GM12878 (cell line): ENCODE data around the gene FAM193A. TPM values are rescaled to one million over a fixed set of nuclear protein-coding genes. Genes with fewer than 3 reads are reported as not detected.
A peak's percentile ranks its signal among the peaks of the same experiment; 100 is the strongest.

ENCODE experiments used
- ATAC-seq: fragments of 200-7000 bp; cut with Tn5 transposase; 3 replicates; pipeline ENCODE4 v1.9.1; 2020; ENCODE audit warnings: mild to moderate bottlenecking, moderate library complexity
- BruUV-seq: library from RNA; stranded (reverse); fragments of 400-500 nt; replicated peaks from 2 replicates; lab custom pipeline; 2021; lab: Mats Ljungman, UMichigan
- CTCF ChIA-PET: fragments of 300-600 bp; sonication (Branson Sonifier 250); formaldehyde crosslinking; extraction: SDS; loops from one replicate; lab custom pipeline; 2021; ENCODE audit warnings: inconsistent platforms; lab: Yijun Ruan, JAX
- POLR2A ChIA-PET: fragments of 350-600 bp; formaldehyde crosslinking; extraction: SDS; loops from one replicate; lab custom pipeline; 2021; ENCODE audit warnings: inconsistent platforms; lab: Charles Lee
- RAD21 ChIA-PET: fragments of 300-600 bp; sonication (Branson Sonifier 250); formaldehyde crosslinking; loops from one replicate; lab custom pipeline; 2023; ENCODE audit warnings: antibody characterized with exemption; ENCODE audit not compliant: unreplicated experiment; lab: Charles Lee
- SMC1A ChIA-PET: fragments of 300-600 bp; sonication (Branson Sonifier 250); formaldehyde crosslinking; loops from one replicate; lab custom pipeline; 2023; ENCODE audit not compliant: unreplicated experiment, uncharacterized antibody; lab: Charles Lee
- DNase-seq: peaks from one replicate; pipeline ENCODE4 v3.0.0-alpha.2; 2011; ENCODE audit warnings: low read depth, low spot score
- FAIRE-seq: peaks from 3 replicates; lab custom pipeline; 2011; peaks lifted over from hg19 to GRCh38; lab: Jason Lieb, UNC
- H2AFZ ChIP-seq: 2 replicates; pipeline ENCODE4 v1.6.0; 2011; ENCODE audit warnings: low read depth, low read length, control low read depth; ENCODE audit not compliant: control insufficient read depth
- H3K27ac ChIP-seq: 2 replicates; pipeline ENCODE4 v1.5.1; 2011; ENCODE audit warnings: control low read depth; ENCODE audit not compliant: control insufficient read depth, insufficient read depth
- H3K27me3 ChIP-seq, 2 experiments: replicated peaks in 1 of 2; 2 replicates each; pipeline versions ENCODE4 v1.6.0 to v1.6.1; 2011; ENCODE audit warnings: low read length in 1 of 2; ENCODE audit not compliant: control insufficient read depth in 2 of 2, insufficient read depth in 2 of 2
- H3K36me3 ChIP-seq, 2 experiments: 2 replicates each; pipeline ENCODE4 v1.5.1; 2011; ENCODE audit warnings: low read length in 1 of 2; ENCODE audit not compliant: control insufficient read depth in 2 of 2, insufficient read depth in 2 of 2
- H3K4me1 ChIP-seq: 2 replicates; pipeline ENCODE4 v1.6.1; 2011; ENCODE audit warnings: mild to moderate bottlenecking, low read length, moderate library complexity, mixed read lengths; ENCODE audit not compliant: control insufficient read depth, insufficient read depth
- H3K4me2 ChIP-seq: 2 replicates; pipeline ENCODE4 v1.6.0; 2011; ENCODE audit warnings: control low read depth; ENCODE audit not compliant: control insufficient read depth, insufficient read depth
- H3K4me3 ChIP-seq: fragments of 200-600 bp; sonication (generic); 2 replicates; pipeline ENCODE4 v1.5.1; 2016
- H3K79me2 ChIP-seq: 2 replicates; pipeline ENCODE4 v1.6.0; 2011; ENCODE audit warnings: low read length; ENCODE audit not compliant: control insufficient read depth, insufficient read depth
- H3K9ac ChIP-seq: 2 replicates; pipeline ENCODE4 v1.8.0; 2011; ENCODE audit warnings: low read length, control low read depth, mixed read lengths; ENCODE audit not compliant: control insufficient read depth, insufficient read depth
- H3K9me3 ChIP-seq: replicated peaks from 3 replicates; pipeline ENCODE4 v1.5.1; 2011; ENCODE audit warnings: mild to moderate bottlenecking, low read length; ENCODE audit not compliant: control insufficient read depth, insufficient read depth
- H4K20me1 ChIP-seq: 2 replicates; pipeline ENCODE4 v1.6.0; 2011; ENCODE audit not compliant: control insufficient read depth, insufficient read depth
- ATF2 ChIP-seq: IDR thresholded peaks from 2 replicates; pipeline ENCODE4 v1.6.1; 2012; ENCODE audit warnings: low read length, inconsistent platforms
- BACH1 ChIP-seq: fragments of 450-650 bp; IDR thresholded peaks from 2 replicates; pipeline ENCODE4 v1.6.1; 2017; ENCODE audit warnings: mild to moderate bottlenecking, borderline replicate concordance
- MEF2A ChIP-seq: IDR thresholded peaks from 2 replicates; pipeline ENCODE4 v1.6.1; 2011; ENCODE audit warnings: low read depth, mild to moderate bottlenecking, low read length, moderate library complexity; ENCODE audit not compliant: insufficient read depth
- MEF2B ChIP-seq: fragments of 450-650 bp; IDR thresholded peaks from 2 replicates; pipeline ENCODE4 v1.6.1; 2018; ENCODE audit warnings: mild to moderate bottlenecking, moderate library complexity; ENCODE audit not compliant: partially characterized antibody, poor library complexity, severe bottlenecking
- NR2C2 ChIP-seq: IDR thresholded peaks from 2 replicates; pipeline ENCODE4 v1.6.1; 2011; ENCODE audit warnings: borderline replicate concordance, low read depth; ENCODE audit not compliant: control insufficient read depth, insufficient read length
- RELB ChIP-seq: fragments of 450-650 bp; IDR thresholded peaks from 2 replicates; pipeline ENCODE4 v1.6.1; 2017; ENCODE audit warnings: low read depth, mild to moderate bottlenecking, moderate library complexity
- TCF7 ChIP-seq: IDR thresholded peaks from 2 replicates; pipeline ENCODE4 v1.6.1; 2014; ENCODE audit warnings: antibody characterized with exemption, borderline replicate concordance
- ZNF384 ChIP-seq: IDR thresholded peaks from 2 replicates; pipeline ENCODE4 v1.6.1; 2012; ENCODE audit warnings: low read depth, mild to moderate bottlenecking, low read length, improper control_type of control experiment, borderline replicate concordance
- WGBS: methylation state at CpG from one replicate; pipeline ENCODE4 v1.1.6; 2016; ENCODE audit warnings: low lambda C conversion rate; ENCODE audit not compliant: insufficient replicate concordance, insufficient coverage; ENCODE audit errors: missing lambda C conversion rate; 5-methylcytosine and 5-hydroxymethylcytosine counted together
- in situ Hi-C: fragments of 300-500 bp; cut with MboI; formaldehyde crosslinking; loops from 9 replicates; pipeline ENCODE4 v1.14.3; 2018; ENCODE audit warnings: mixed read lengths
- intact Hi-C: fragments of 100-400 bp; cut with micrococcal nuclease; formaldehyde crosslinking; loops from one replicate; pipeline ENCODE4 v1.14.2; 2022; ENCODE audit not compliant: unreplicated experiment
- polyA plus RNA-seq, 11 experiments: library from polyadenylated mRNA; depleted of rRNA in 4 of 11; unstranded in 6 of 11; stranded (reverse) in 5 of 11; fragments of >200 nt; fragmentation: Nextera tagmentation in 4 of 11; fragmentation: Illumina TruSeq in 1 of 11; extraction: Ambion mirVana in 4 of 11; extraction: Trizol in 1 of 11; gene quantifications; 1 replicate in 1 of 11; 2 replicates in 10 of 11; pipeline versions ENCODE4 v1.2.1 to v1.2.3, GENCODE V29; 2011 to 2016; ENCODE audit warnings: inconsistent platforms in 2 of 11, missing spikeins in 2 of 11, low read depth in 1 of 11
- total RNA-seq, 4 experiments: library from RNA; depleted of rRNA in 3 of 4; stranded (reverse); fragments of >200 nt in 3 of 4; fragmentation: Illumina TruSeq in 1 of 4; extraction: Trizol in 1 of 4; gene quantifications; 2 replicates each; pipeline versions ENCODE4 v1.2.1 to v1.2.3, GENCODE V29; 2013 to 2021

FAM193A gene
- total and polyA plus RNA-seq, 10 of the 15 experiments (the other 5 are each of a cell fraction or from before 2014, with no cell fraction given): 0.52 to 23.3 (median 7.4) TPM

- TF ChIP-seq RELB (peak; percentile 46; the same call in 1 of the 2 replicates), TCF7 (no peak)
Measured at GRCh38 chr4:2497931-2498330, 38.5 kb upstream of the FAM193A start (continued).

GRCh38 chr4:2500547-2500946, 35.9 kb upstream of the FAM193A start:
- WGBS: 73% methylated on average over 2 of the region's 2 CpGs
- no peak overlapping the region for H3K4me2 ChIP-seq
- RAD21 ChIA-PET: interaction anchor here (0.6 kb wide), 1 partner anchor 77 kb away, joined by 3 read pairs; no protein-coding TSS in a partner anchor
- CTCF ChIA-PET: interaction anchor here (0.7 kb wide), 1 partner anchor 91 kb away, joined by 3 read pairs; no protein-coding TSS in a partner anchor
- H3K27me3 ChIP-seq: no peaks in the 10 kb centered on the region
- no peak overlapping the region for H3K27ac ChIP-seq
- peaks cover 10% of the 10 kb centered on the region for H4K20me1 ChIP-seq
- POLR2A ChIA-PET: interaction anchor here (0.6 kb wide), 1 partner anchor 33 kb away, joined by 3 read pairs; no protein-coding TSS in a partner anchor
- H3K9me3 ChIP-seq: no peaks in the 10 kb centered on the region
- no peak overlapping the region for H3K4me3 ChIP-seq
- no TSS peak for BruUV-seq
- H3K36me3 ChIP-seq: peaks cover 34 to 54% of the 10 kb centered on the region in 2 experiments
- TF ChIP-seq BACH1 (no peak), MEF2A (no peak), ZNF384 (no peak), NR2C2 (no peak), ATF2 (no peak), MEF2B (no peak)
- in situ Hi-C loops (no loop called here), intact Hi-C loops (no loop called here)
- FAIRE-seq (no peak), DNase-seq (no peak), ATAC-seq (no peak)
- H3K4me1 ChIP-seq: peaks cover 24% of the 10 kb centered on the region
- no peak overlapping the region for H3K9ac ChIP-seq
- SMC1A ChIA-PET: interaction anchor here (1.1 to 1.6 kb wide), 4 partner anchors 10 to 35 kb away, joined by 3 to 4 read pairs (median 3); no protein-coding TSS in a partner anchor
- H2AFZ ChIP-seq: no peak overlapping the region
- H3K79me2 ChIP-seq: peaks cover 18% of the 10 kb centered on the region
